ENCODE results near the gene ADAMTSL5.
A peak's percentile ranks its signal among the peaks of the same experiment; 100 is the strongest.
"Not testable (repeated sequence)": the region's sequence is repeated elsewhere in the genome, so short reads cannot be mapped to it uniquely, and the experiment has no call there.

The ADAMTSL5 gene

DNA sequence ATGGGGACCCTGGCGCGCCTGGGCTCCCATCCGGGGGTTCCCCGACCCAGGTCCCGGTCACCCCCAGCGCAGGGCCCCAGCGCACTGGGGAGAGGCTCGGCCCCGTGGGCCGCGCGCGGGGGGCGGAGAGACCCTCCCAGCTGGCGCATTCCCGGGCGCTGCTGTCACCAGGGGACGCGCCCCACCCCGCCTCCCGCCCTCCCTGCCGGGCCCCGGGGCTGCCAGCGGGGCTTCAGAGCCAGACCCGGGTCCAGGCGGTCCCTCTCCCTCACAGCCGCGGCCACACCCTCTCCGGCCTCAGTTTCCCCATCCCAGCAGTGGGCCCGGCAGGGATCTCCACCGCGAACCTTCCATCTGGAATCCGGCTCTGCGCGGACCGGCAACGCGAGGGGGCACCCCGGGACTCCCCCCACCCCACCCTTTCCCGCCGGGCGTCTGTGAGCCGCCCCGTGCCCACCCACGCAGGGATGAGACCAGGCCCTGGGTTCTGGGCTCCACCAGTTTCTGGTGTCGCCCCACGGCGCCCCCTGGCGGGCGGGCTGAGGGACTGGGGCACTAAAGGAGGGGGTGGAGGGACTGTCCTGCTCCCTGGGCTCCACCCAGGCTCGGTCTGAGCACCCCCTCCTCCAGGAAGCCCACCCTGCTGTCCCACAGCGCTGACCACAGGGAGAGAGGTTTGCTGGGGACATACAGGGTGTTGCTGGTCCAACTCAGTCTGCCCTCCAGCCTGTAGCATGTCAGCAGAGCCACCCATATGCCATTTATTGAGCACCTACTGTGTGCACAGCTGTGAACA, 878 bp upstream of the ADAMTSL5 start:
- peak in 2 of 56 donors; percentile 30 to 34 for DNase-seq

DNA sequence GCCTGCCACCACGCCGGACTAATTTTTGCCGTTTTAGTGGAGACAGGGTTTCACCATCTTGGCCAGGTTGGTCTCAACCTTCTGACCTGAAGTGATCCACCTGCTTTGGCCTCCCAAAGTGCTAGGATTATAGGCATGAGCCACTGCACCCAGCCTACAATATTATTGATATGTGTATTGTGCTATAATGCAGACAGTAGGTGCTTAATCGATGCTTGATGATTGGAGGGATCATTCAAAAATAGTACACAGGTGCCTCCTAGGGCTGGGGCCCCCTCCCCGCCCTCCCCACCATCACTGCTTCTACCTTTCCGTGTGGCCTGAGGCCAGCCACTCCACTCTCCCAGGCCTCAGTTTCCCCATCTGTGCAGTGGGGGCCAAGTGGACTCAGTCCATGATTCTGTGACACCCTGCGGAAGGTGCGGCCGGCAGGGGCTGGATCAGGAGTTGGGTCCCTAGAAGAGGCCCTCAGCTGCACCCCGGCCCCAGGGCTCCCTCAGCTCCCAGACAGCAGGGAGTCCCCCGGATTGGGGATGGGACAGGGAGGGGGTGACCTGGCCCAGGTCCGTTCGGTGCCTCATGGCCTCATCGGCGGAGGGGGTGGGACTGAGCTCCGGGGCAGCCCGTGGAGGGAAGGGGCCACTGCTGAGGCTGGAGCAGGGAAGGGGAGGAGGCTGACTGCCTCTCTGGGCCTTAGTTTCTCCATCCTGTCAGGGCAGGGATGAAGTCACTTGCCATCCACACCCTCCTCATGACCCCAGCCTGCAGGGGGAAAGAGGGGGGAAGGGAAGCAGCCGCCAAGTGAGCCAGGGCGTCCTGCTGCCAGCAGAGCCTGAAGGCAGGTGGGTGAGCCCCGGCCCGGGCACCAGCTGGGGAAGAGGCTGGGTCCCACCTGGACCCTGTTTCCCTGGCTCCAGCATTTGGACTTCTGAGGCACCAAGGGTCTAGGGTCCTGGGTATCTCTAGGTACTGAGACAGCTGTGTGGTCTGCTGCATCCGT, 1.2 kb downstream of the ADAMTSL5 start:
- DNase-seq: no peak

DNA sequence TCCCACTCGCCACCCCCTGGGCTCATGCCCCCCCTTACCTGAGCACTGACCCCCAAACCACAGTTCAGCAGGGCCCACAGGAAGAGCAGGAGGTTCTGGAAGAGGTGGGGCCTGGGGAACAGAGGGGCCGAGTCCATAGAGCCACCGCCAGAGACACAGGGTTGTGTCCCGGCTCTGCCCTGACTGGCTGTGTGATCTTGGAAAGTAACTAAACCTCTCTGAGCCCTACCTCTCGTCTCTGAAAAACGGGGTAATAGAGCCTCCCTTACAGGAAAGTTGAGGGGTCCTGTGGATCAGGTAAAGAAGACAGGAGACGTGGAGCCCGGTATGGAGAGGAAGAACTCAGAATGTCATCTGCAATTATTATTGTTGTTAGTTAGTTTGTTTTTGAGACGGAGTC, 2.0 kb downstream of the ADAMTSL5 start:
- DNase-seq: no peak

DNA sequence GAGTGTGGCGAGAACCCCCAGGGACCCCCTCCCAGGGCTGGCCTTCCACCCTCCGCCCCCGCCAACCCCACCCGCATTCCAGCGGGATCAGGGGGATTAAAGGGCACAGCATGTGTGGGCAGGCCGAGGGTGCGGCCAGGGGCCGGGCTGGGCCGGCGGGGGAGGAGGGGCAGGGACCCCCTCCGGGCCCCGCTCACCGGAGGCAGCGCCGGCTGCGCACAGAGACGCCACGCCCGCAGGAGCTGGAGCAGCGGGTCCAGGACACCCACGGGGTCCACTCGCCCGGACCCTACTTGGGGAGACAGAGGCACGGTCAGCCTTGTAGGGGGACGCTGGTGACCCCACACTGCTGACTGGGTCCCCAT, 2.4 kb downstream of the ADAMTSL5 start:
- no peak for DNase-seq

DNA sequence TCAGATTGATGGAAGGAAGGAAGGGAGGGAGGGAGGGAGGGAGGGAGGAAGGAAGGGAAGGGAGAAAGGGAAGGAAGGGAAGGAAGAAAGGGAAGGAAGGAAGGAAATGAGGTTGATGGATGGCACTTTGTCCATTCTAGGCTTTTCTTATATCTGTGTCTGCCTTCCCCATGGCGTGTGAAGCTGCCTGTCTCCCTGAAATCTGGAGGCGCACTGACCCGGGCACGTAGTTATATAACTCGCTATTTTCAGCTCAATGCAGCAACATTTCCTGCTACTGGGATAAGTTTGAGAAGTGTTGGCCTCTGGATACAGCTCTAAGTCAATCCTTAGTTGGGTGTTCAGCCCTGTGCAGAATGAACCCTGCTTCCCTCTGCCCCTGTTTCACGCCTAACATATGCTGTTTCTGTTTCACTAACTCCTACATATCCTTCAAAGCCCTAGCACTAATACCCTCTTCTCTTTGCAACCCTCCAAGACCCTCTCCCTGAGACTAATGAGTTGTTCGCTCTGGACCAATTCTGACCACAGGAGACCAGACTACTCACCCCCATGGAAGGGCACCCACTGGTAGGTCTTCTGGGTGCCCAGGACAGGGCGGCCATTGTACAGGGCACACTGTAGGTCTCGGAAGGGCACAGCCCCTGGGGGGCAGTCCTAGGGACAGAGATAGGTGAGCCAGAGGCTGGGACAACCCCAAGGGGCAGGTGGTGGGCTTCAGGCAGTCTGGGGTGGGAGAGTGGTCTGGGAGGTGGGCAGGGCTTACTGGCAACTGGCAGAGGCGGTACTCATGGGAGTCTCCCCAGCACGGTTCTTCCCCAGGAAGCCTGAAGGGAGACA, 3.0 kb downstream of the ADAMTSL5 start:
- no peak for DNase-seq

DNA sequence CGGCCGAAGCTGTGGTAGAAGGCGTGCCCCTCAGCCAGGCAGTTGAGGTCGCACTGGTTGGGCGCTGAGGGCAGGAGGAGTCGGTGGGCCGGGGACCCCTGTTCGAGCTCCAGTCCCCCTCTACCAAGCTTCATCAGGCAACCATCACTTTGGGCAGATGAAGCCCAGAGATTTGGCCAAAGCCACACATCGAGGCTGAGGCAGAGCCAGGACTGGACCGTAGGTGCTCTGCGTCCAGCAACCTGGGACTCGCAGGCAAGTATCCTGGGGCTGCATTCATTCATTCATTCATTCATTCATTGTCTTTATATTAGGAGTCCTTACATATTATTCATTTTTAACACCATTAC, 4.3 kb downstream of the ADAMTSL5 start:
- DNase-seq: no peak

DNA sequence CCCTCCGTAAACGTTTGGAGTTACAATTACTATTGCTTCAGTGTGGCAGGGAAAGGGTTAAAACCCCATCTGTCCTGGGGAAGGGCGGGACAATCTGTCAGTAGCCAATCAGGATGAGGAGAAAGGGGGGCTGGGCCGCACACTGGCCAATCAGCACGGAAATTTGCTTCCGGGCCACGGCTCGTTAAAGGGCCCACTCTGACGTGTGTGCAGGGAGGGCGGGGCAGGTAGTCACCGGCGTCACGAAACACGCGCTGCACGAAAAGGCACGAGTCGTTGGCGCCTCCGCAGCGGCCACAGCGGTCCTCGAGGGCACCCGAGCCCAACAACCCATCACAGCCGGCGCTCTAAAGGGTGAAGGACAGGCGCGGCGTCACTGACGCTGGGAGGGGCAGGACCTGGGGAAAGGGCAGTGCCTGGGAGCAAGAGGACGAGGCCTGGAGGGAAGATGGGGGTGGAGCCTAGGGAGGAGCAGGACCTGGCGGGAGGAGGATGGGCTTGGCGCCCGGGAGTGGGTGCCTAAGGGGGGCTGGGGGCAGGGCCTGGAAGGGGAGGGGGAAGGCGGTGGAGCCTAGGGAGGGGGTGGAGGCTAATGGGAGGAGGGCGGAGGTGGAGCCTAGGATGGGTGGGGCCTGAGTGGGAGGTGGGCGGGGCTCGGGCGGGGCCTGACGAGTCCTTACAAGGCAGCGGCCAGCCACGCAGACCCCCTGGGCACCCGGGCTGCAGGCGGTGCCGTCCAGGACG, 4.9 kb downstream of the ADAMTSL5 start:
- peak; percentile 65 to 96 (median 91) for DNase-seq

DNA sequence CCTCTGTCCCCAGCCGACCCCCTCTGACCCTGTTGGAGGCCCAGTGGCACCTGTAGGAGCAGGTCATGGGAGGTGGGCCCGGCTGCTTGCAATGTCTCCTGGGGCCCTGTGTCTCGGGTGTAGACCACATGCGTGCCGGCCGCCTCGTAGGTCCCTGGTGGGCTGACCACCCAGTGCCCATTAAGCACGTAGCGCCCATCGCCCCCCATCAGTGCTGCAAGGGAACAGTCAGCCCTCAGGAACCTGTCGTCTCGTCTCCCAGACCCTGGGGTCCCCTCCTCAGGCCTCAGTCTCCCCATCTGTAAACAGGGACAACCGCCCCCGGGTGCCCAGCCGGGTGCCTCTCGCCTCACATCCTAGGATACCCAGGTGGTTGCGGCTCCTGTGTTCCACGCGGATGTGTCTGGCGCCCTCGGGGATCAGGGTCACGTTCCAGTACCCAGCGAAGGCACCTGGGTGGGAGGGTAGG, 5.6 kb downstream of the ADAMTSL5 start:
- peak in 3 of 56 donors; percentile 20 to 45 (median 45) for DNase-seq

DNA sequence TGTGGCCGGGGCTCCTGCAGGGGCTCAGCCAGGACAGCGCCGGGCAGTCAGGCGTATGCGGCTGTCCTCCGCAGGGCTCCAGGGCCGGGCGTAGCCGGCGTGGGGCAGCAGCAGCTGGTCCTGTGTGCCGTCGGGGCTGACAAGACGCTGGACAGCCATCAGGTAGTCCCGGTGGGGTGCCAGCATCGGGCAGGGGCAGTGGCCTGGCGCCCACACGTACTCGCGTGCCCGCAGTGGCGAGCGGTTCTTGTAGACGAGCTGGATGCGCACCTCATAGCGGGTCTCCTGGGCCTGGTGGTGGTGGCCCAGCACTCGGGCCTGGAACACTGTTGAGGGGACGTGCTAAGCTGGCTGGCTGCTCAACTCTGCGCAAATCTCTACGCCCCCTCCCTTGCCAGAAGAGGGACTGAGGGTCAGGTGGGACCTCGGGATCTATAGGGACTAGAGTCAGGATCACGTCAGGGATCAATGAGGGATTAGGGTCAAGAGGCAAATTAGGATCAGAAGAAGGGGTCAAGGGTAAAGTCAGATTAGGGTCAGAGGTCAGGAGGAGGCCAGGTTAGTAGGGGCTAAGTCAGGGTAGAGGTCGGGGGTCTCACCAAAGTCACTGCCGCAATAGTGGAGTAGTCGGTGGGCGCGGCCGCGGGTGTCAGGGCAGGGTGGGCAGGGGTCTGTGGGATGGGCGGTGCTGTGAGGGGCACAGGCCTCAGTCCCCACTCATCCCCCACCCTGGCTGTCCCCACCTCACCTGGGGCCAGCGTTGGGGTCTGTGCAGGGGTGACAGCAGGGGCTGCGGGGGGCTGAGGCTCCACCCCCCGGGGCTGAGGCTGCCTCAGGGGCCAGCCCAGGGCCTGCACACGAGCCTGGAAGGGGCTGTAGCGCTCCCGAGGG, 6.6 kb downstream of the ADAMTSL5 start:
- no peak for DNase-seq

DNA sequence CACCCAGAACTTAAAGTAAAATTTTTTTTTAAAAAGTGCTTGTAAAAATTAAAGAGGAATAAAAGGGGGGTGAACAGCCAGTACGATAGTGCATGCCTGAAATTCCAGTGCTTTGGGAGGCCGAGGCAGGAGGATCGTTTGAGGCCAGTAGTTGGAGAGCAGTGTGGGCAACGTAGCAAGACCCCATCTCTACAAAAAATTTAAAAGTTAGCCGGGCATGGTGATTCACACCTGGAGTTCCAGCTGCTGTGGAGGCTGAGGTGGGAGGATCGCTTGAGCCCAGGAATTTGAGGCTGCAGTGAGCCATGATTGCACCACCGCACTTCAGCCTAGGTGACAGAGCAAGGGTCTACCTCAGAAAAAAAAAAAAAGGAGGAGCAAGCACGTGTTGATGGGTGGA, 7.8 kb downstream of the ADAMTSL5 start:
- no peak for DNase-seq

DNA sequence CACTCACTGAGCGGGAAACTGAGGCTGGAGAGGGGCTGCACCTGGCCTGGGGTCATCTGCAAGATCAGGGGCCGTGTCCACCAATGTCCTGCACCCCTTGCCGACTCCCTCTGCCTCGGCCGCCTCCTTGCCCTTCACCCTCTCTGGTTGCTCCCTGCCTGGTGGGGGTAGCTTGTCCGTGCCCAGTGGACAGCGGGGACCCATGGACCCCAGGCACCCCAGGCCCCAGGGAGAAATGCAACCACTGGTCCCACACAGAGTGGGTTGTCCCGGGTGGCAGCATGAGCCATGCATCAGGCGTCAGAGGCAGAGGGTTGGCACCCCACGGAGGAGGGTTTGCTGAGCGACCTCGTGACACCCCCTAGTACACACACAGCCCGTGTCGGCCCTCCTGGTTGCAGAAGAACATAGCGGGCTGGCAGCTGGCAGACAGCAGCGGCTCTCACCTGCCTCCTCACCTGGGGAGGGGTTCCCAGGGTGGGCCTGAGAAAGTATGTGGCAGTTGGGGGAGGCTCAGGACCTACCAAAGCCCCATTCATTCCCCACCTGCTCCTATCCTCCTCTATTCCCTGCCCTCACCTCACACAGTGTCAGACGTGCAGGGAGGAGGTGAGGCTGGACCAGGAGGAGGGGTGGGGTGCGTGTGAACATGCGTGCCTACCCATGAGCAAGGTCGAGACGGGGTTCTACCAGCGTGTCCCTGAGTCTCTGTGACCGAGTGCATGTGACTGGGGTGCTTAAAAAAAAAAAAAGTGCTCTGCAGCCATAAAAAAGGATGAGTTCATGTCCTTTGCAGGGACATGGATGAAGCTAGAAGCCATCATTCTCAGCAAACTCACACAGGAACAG, 8.7 kb downstream of the ADAMTSL5 start:
- no peak for DNase-seq

DNA sequence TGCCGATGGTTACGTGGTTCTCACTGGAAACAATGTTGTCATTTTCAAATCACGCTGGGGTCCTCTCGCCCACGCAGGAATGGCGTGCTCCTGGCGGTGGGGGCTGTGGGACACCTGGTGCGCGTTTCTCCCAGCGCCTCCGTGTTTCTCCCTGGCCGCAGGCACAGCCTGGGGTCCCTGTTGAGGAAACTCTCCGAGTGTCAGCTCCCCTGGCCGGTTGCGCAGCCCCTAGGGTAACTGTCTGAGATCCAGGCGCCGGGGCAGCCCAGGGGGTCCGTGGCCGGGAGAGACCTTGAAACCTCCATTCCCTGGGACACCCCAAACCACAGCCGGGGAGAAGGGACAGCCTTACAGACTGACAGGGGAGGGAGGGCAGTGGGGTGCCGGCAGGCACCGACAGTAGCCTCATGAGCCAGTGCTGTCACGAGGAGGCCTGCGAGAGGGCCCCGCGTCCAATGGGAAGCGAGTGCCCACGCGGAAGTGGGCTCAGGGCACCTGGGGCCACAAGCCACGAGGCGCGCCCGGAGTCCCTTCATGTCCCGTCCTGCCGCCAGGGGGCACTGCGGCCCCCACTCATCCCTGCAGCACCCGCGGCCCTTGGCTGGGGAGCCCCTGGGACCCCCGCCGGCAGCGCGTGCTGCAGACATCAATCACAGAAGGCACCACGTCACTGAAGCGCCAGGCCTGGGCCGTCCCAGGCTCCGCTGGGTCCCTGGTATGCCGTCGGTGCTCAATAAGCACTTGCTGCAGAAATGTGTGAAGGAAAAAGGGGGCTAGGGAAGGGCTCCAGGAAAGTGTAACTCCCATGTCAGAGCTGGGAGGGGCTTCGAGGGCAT, 9.5 kb downstream of the ADAMTSL5 start:
- peak in 34 of 56 donors; percentile 1 to 79 (median 21) for DNase-seq

DNA sequence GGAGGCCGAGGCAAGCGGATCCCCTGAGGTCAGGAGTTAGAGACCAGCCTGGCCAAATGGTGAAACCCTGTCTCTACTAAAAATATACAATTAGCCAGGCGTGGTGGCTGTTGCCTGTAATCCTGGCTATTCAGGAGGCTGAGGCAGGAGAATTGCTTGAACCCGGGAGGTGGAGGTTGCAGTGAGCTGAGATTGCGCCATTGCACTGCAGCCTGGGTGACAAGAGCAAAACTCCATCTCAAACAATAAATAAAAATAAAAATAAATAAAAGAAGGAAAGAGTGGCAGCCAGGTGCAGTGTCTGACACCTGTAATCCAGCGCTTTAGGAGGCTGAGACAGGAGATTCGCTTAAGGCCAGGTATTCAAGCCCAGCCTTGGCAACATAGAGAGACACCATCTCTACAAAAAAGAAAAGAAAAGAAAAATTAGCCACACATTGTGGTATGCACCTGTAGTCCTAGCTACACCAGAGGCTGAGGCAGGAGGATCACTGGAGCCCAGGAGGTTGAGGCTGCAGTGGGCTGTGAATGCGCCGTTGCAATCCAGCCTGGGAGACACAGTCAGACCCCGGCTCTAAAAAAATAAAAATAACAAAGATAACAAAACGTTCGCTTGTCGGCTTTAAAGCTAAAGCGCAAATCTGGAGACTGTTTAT, 10.3 kb downstream of the ADAMTSL5 start:
- no peak for DNase-seq

DNA sequence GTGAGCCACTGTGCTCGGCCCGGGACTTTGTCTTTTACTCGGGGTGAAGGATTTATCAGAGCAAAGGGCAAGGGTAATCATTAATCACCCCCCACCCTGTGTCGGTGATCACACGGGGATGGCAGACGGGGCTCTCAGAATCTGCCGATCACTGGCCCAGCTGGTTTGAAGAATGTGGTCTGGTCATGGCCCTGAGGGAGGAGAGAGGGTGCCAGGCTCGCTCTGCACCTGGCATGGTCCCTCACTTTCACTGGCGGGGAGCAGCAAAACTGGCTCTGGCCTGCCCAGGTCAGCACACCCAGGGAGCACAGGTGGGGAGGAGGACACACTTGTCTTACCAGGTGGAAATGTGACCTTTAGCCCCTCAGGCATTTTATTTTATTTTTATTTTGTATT, 11.6 kb downstream of the ADAMTSL5 start:
- DNase-seq: no peak

DNA sequence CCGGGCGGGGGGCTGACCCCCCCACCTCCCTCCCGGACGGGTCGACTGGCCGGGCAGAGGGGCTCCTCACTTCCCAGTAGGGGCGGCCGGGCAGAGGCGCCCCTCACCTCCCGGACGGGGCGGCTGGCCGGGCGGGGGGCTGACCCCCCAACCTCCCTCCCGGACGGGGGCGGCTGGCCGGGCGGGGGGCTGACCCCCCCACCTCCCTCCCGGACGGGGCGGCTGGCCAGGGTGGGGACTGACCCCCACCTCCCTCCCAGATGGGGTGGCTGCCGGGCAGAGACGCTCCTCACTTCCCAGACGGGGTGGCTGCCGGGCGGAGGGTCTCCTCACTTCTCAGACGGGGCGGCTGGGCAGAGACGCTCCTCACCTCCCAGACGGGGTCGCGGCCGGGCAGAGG, 13.6 kb downstream of the ADAMTSL5 start:
- DNase-seq: not testable (repeated sequence)

DNA sequence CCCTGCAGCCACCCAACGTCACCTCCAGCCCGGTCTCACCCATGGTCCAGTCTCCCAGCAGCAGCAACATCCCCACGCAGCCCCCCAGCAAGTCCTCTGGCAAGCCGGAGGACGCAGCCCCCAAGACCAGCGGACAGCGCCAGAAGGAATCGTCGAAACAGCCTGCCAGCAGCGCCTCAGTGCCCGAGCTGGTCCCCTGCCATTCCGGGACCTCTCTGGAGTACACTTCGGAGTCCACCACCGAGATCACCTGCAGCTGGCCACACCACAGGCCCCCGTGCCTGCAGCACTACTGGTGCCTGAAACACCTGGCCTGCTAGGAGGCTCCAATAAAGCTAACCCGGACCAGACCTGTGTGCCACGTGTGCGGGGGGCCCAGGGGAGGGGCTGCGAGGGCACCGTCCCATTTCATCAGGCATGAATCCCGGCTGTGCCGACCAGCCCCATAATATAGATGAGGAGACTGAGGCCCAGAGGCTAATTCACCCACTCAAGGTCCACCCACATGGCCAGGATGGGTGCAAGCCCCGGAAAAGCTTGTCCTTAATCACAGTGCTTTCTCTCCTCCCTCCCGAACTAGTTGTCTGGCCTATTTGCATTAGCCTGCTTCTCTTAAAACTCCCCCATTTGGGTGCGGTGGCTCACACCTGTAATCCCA, 15.1 kb downstream of the ADAMTSL5 start:
- DNase-seq: no peak

All from nucleus accumbens (tissue), 56 donors.